KMS-11 (cell line): Measurements from ENCODE around the gene CRTC3.
"Not testable (repeated sequence)": the region's sequence is repeated elsewhere in the genome, so short reads cannot be mapped to it uniquely, and the experiment has no call there.

Experiments used
- H2AFZ ChIP-seq: fragments of 200-600 bp; sonication (generic); 2 replicates; pipeline ENCODE4 v1.6.1; 2016; ENCODE audit warnings: antibody characterized with exemption, mixed run types, low read depth
- H3K27ac ChIP-seq: fragments of 200-600 bp; sonication (generic); 2 replicates; pipeline ENCODE4 v1.6.1; 2016; ENCODE audit warnings: mild to moderate bottlenecking, mixed run types
- H3K27me3 ChIP-seq: fragments of 200-600 bp; sonication (generic); 2 replicates; pipeline ENCODE4 v1.6.1; 2017; ENCODE audit warnings: mild to moderate bottlenecking, low read depth, mixed run types, moderate library complexity; ENCODE audit not compliant: insufficient read depth
- H3K36me3 ChIP-seq: fragments of 200-600 bp; sonication (generic); 2 replicates; pipeline ENCODE4 v1.6.1; 2017; ENCODE audit warnings: mild to moderate bottlenecking, mixed run types; ENCODE audit not compliant: insufficient read depth
- H3K4me1 ChIP-seq: fragments of 200-600 bp; sonication (generic); 2 replicates; pipeline ENCODE4 v1.6.1; 2016; ENCODE audit warnings: mild to moderate bottlenecking, low read depth, mixed run types; ENCODE audit not compliant: poor library complexity, severe bottlenecking
- H3K4me2 ChIP-seq: fragments of 200-600 bp; sonication (generic); 2 replicates; pipeline ENCODE4 v1.7.0; 2016; ENCODE audit warnings: mild to moderate bottlenecking, mixed run types
- H3K4me3 ChIP-seq: fragments of 200-600 bp; sonication (generic); IDR thresholded peaks from 2 replicates; pipeline ENCODE4 v1.6.1; 2017; ENCODE audit warnings: low read depth, low read length, mixed read lengths; ENCODE audit not compliant: insufficient read depth
- H3K79me2 ChIP-seq: fragments of 200-600 bp; sonication (generic); 2 replicates; pipeline ENCODE4 v1.6.1; 2016; ENCODE audit warnings: low read depth, mixed run types; ENCODE audit not compliant: insufficient read depth
- H3K9ac ChIP-seq: fragments of 200-600 bp; sonication (generic); 2 replicates; pipeline ENCODE4 v1.6.1; 2016; ENCODE audit warnings: mild to moderate bottlenecking, mixed run types
- H4K20me1 ChIP-seq: fragments of 200-600 bp; sonication (generic); 2 replicates; pipeline ENCODE4 v1.6.1; 2016; ENCODE audit warnings: mild to moderate bottlenecking, mixed run types; ENCODE audit not compliant: insufficient read depth
- TF ChIP-seq, protein P1 (sequence below): fragments of 200-600 bp; sonication (generic); conservative IDR thresholded peaks from 2 replicates; pipeline ENCODE4 v1.6.1; 2017; ENCODE audit warnings: low read depth, mild to moderate bottlenecking, antibody characterized with exemption, low read length, moderate library complexity, mixed read lengths

Gene CRTC3

DNA sequence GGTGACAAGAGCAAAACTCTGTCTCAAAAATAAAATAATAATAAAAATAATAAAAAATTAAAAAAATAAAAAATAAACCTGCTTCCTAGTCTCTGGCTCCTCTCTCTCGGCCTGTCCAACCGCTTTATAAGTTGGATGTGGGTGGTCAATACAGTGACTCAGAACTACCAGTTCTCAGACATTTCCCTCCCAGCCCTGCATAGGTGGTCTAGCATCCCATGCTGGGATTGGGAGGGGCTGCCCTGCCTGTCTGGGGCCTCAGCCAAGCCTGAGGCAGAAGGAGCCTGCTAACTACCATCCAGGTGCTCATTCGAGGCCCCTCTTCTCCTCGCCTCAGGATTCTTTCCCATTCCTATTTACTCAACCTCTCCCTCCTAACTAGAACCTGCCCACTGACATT, 154.2 kb downstream of the CRTC3 start:
- Histone ChIP-seq H3K36me3 (no peaks in the 10 kb centered on the region), H3K27me3 (no peaks in the 10 kb centered on the region), H3K4me2 (no peak overlapping the region), H3K4me1 (peaks cover 47% of the 10 kb centered on the region), H3K9ac (no peak overlapping the region), H4K20me1 (no peaks in the 10 kb centered on the region), H3K79me2 (no peaks in the 10 kb centered on the region), H3K4me3 (no peak overlapping the region), H3K27ac (no peak overlapping the region), H2AFZ (no peak overlapping the region)
- TF ChIP-seq, protein P1, sequence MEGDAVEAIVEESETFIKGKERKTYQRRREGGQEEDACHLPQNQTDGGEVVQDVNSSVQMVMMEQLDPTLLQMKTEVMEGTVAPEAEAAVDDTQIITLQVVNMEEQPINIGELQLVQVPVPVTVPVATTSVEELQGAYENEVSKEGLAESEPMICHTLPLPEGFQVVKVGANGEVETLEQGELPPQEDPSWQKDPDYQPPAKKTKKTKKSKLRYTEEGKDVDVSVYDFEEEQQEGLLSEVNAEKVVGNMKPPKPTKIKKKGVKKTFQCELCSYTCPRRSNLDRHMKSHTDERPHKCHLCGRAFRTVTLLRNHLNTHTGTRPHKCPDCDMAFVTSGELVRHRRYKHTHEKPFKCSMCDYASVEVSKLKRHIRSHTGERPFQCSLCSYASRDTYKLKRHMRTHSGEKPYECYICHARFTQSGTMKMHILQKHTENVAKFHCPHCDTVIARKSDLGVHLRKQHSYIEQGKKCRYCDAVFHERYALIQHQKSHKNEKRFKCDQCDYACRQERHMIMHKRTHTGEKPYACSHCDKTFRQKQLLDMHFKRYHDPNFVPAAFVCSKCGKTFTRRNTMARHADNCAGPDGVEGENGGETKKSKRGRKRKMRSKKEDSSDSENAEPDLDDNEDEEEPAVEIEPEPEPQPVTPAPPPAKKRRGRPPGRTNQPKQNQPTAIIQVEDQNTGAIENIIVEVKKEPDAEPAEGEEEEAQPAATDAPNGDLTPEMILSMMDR: no peak

DNA sequence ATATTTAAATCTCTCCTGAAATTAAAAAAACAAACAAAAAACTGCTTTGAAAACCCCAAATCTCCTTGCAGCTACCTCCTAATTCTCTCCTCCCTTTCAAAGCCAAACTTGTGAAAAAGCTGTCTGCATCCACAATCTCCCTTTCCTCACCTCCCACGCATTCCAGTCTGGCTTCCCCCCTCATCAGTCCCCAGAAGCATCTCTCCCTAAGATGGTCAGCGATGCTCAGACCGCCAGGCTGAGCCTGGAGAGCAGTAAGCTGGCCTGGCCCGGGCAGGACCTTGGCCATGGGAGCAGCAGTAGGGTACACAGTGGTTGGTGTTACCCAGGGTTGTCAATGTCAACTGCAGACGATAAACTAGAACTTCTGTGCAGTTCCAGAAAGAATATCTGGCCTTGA, 154.6 kb downstream of the CRTC3 start:
- H4K20me1 ChIP-seq: no peaks in the 10 kb centered on the region
- H3K4me3 ChIP-seq: no peak overlapping the region
- no peak overlapping the region for H2AFZ ChIP-seq
- H3K4me1 ChIP-seq: peaks cover 47% of the 10 kb centered on the region
- no peaks in the 10 kb centered on the region for H3K79me2 ChIP-seq
- no peaks in the 10 kb centered on the region for H3K27me3 ChIP-seq
- no peaks in the 10 kb centered on the region for H3K36me3 ChIP-seq
- no peak overlapping the region for H3K27ac ChIP-seq
- TF ChIP-seq, protein P1: no peak
- H3K9ac ChIP-seq: no peak overlapping the region
- H3K4me2 ChIP-seq: no peak overlapping the region

DNA sequence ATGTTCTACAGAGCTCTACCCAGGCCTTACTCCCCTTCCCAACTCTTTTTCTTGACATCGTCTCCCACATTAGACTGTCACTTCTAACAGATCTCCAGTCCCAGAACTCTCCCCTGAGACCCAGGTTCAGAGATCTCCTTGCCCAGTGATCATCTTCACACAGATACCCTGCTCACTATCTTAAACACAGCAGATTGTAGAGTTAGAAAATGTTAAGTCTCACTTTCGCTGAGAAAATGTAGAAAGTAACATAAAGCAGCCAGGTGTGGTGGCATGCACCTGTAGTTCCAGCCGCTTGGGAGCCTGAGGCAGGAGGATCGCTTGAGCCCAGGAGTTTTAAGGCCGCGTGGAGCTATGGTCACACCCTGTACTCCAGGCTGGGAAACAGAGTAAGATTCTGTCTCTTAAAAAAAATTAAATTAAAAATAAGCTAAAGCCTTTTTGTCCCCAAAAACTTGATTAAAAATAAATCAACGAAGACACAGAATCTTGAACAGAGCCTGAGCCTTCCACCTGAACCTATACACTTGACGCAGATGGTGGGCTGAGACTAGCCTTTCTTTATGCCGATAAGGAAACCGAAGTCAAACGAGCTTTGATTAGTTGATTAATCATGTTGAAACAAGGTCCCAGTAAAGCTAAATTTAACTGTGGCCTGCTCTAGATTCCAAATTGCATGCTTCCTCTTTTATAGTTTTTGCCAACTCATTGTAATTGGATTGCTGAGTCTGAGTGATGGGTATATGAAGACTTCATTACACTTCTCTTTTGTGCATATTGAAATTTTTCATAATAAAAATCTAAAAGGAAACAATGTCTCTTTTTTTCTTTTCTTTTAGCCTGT, 156.1 kb downstream of the CRTC3 start:
- Histone ChIP-seq H3K27me3 (no peaks in the 10 kb centered on the region), H2AFZ (peak overlapping the region; percentile 54), H4K20me1 (no peaks in the 10 kb centered on the region), H3K4me1 (peaks cover 47% of the 10 kb centered on the region), H3K79me2 (no peaks in the 10 kb centered on the region), H3K9ac (peak overlapping the region; percentile 61; the same call in 1 of the 2 replicates), H3K4me3 (no peak overlapping the region), H3K36me3 (no peaks in the 10 kb centered on the region), H3K4me2 (peak overlapping the region; percentile 67), H3K27ac (peak overlapping the region; percentile 90)
- TF ChIP-seq, protein P1: no peak

DNA sequence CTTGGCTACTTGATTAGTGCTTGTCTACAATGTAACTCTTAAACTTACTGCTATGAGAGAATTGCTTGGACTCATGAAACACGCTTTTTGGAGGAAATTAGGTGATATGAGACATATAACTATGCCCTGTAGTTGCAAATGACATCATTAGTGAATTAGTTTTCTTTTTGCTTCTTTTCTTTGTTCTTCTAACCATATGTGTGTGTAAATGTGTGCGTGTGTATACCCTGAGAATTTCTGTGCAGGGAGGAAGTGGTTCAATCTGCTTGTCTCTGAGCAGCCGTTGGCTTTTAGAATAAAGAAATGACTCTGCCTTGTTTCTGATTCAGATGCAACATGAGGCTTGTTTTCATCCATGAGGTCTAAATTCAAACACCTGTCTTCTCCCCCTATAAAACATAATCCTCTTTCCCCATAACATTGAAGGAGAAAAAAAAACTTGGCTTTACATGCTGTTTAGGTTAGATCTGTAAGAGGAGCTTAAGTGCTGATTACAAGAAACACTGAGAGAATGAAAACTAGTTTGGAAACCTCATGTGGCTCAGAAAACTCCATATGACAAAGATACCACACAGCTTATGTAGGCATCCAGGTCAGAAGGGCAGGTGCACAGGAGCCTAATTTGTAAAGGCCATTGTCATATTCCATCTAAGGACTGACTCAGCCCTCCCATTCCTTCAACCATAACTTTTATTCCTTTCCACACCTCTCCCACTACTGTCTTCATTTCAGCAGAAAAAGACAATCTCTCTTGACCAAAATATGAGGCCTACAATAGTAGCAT, 156.9 kb downstream of the CRTC3 start:
- peak overlapping the region; percentile 90 for H3K27ac ChIP-seq
- H3K4me2 ChIP-seq: peak overlapping the region; percentile 67

DNA sequence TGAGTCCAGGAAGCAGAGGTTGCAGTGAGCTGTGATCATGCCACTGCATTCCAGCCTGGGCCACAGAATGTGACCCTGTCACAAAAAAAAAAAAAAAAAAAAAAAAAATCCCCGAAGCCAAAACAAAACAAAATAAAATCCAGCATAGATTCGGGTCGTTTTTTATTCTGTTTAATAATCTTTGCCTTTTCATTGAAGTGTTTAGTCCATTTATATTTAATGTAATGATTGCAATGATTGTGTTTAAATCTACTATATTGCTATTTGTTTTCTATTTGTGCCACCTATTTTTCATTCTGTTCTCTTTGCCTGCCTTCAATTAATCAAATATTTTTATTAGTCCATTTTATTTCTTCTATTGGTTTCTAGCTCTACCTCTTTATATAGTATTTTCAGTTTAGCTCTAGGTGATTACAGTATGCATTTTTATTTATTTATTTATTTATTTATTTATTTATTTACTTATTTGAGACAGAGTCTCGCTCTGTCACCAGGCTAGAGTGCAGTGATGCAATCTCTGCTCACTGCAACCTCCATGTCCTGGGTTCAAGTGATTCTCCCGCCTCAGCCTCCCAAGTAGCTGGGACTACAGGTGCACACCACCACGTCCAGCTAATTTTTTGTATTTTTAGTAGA, 159.7 kb downstream of the CRTC3 start:
- H4K20me1 ChIP-seq, H3K27me3 ChIP-seq, H3K36me3 ChIP-seq, H3K79me2 ChIP-seq, H2AFZ ChIP-seq, H3K9ac ChIP-seq, H3K4me3 ChIP-seq, H3K27ac ChIP-seq, H3K4me2 ChIP-seq: not testable (repeated sequence)
- peaks cover 55% of the 10 kb centered on the region for H3K4me1 ChIP-seq

More for the DNA sequence above, 156.9 kb downstream of the CRTC3 start:
- TF ChIP-seq, protein P1: no peak
- Histone ChIP-seq H3K9ac (peak overlapping the region; percentile 61), H3K4me3 (no peak overlapping the region), H4K20me1 (no peaks in the 10 kb centered on the region), H3K36me3 (no peaks in the 10 kb centered on the region), H3K27me3 (no peaks in the 10 kb centered on the region), H3K4me1 (peaks cover 47% of the 10 kb centered on the region), H2AFZ (peak overlapping the region; percentile 54), H3K79me2 (no peaks in the 10 kb centered on the region)
